ENCODE measurements around the gene DRC1.
A peak's percentile ranks its signal among the peaks of the same experiment; 100 is the strongest.
"Not testable (repeated sequence)": the region's sequence is repeated elsewhere in the genome, so short reads cannot be mapped to it uniquely, and the experiment has no call there.

Gene DRC1

GRCh38 chr2:26401739-26402541 is at the start of gene DRC1:
Gene DRC1 (plus strand): TSS chr2:26401920. CDS start chr2:26401990, 70 bp downstream.
- peak; percentile 73 for DNase-seq

GRCh38 chr2:26352892-26353291 is 48.8 kb upstream of the DRC1 start:
- DNase-seq, result no peak

GRCh38 chr2:26354469-26354868 is 47.3 kb upstream of the DRC1 start:
- not testable (repeated sequence) for DNase-seq

- DNase-seq, result no peak
Observed at GRCh38 chr2:26355038-26355995, 46.4 kb upstream of the DRC1 start.

GRCh38 chr2:26356111-26356510 is 45.6 kb upstream of the DRC1 start:
- DNase-seq, result no peak

GRCh38 chr2:26356771-26357170 is 44.9 kb upstream of the DRC1 start:
- DNase-seq, result no peak

- no peak for DNase-seq
Observed at GRCh38 chr2:26359886-26360473, 41.7 kb upstream of the DRC1 start.

GRCh38 chr2:26363323-26363722 is 38.4 kb upstream of the DRC1 start:
- DNase-seq, result no peak

GRCh38 chr2:26363958-26364357 is 37.8 kb upstream of the DRC1 start:
- DNase-seq, result no peak

DNA sequence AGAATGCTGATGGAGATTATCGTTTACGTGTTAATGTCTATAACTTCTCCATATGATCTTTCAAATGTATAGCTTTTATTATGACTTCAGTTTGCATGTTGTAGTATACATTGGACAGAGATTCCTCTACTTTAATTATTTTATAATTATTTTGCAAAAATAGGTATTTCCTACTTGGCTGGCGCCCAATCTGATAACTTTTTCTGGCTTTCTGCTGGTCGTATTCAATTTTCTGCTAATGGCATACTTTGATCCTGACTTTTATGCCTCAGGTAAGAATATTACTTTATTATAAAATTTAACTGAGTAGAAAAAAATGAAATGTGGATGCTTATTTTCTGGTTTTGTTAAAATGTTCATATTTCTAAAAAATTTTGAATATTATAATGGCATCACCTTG is 37.1 kb upstream of the DRC1 start:
- DNase-seq, result no peak

DNA sequence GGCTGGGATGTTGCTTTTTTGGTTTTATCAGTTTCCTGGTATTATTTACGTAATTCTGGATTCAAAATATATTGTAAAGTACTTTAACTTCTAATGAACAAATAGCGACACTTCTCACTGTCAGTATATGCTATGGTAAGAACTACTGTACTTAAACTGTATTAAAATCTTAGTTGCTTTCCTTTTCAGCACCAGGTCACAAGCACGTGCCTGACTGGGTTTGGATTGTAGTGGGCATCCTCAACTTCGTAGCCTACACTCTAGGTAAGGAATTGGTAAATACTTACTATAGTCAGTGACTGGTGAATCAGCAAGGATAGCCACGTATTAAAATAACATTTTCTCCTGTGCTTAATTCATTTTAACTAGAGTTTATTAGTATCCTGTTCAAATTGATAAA is 34.8 kb upstream of the DRC1 start:
- DNase-seq, result no peak

DNA sequence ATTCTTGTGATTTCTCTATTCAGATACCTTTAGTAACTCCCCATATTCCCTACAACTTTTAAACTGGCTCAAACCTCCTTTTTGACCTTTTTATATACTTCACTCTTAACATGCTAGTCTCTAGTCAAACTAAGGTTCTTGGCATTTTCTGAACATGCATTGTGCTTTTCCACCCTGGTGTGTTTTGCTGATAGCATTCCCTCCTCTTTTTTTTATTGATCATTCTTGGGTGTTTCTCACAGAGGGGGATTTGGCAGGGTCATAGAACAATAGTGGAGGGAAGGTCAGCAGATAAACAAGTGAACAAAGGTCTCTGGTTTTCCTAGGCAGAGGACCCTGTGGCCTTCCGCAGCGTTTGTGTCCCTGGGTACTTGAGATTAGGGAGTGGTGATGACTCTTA is 32.1 kb upstream of the DRC1 start:
- not testable (repeated sequence) for DNase-seq

GRCh38 chr2:26370909-26371308 is 30.8 kb upstream of the DRC1 start:
- not testable (repeated sequence) for DNase-seq

- no peak for DNase-seq
Observed at GRCh38 chr2:26376799-26377198, 24.9 kb upstream of the DRC1 start.

GRCh38 chr2:26380281-26380680 is 21.4 kb upstream of the DRC1 start:
- no peak for DNase-seq

DNA sequence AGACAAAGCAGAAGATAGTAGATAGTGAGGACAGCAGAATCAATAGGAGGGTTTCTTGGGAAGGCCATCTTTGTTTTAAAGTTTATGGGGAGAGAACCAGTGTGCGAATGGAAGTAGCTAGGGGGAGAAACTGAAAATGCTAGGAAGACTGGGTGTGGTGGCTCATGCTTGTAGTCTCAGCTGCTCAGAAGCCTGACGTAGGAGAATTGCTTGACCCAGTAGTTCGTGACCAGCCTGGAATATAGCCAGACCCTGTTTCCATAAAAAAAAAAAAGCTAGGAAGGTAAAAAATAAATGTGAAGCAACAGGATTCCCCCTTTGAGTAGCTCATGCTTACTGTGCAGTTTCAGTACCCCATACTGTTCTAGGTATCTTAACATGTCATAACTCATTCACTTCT is 19.2 kb upstream of the DRC1 start:
- DNase-seq, result no peak

GRCh38 chr2:26384183-26384582 is 17.5 kb upstream of the DRC1 start:
- no peak for DNase-seq

DNA sequence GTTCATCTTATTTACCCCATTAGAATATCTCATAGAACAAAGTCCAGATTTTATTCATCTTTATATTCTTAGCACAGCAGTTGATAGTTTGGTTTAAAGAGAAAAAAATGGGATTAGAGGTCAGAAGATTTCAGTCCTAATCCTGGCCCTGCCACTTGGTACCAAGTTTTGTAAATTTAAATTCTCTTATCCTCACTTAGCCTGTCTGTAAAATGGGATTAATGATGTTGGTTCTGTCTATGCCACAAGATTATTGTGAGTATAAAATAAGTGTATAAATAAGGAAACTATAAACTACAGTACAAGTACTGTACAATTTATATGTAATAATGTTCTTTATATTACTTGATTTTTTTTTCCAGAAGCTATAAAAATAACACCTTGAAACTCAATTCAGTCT is 17.1 kb upstream of the DRC1 start:
- DNase-seq, result no peak

DNA sequence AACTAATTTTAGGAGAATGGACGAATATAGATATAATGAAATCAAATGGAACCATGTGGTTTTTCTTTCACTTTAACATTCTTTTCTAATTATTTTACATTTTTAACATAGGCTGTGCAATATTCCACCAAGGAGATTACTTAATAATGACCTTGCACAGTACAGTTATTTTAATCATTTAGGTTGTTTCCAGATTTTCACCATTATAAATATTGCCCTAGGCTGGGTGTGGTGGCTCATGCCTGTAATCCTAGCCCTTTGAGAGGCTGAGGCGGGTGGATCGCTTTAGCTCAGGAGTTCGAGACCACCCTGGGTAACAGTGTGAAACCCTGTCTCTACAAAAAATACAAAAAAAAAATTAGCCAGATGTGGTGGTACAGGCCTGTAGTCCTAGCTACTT is 14.5 kb upstream of the DRC1 start:
- DNase-seq, result no peak

- DNase-seq, result no peak
Observed at GRCh38 chr2:26394694-26395093, 7.0 kb upstream of the DRC1 start.

- DNase-seq, result no peak
Observed at GRCh38 chr2:26395394-26395793, 6.3 kb upstream of the DRC1 start.

DNA sequence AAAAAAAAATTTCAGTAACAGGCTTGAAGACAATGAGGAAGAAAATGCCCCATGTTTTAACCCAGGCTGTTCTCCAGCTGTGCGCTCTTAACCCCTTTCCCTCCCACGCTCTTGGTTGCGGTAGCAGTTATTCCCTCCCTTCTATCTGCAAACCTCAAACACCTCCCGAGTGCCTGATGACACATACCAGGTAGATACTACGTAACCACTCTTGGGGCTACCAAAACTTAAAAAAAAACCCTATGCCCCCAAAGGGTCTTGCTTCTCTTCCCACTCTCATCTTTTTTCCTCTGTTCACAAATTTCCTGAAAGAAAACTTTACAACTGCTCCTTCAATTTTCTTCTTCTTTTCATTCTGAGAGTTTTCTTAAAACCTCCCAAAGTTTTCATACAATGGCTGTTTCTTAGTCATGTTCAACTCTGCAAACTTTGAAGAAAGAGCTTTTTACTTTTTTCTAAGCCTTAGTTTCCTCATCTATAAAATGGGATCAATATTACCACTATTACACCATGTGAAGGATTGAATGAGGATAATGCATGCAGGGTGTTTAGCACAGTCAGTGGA is 4.9 kb upstream of the DRC1 start:
- no peak for DNase-seq

DNA sequence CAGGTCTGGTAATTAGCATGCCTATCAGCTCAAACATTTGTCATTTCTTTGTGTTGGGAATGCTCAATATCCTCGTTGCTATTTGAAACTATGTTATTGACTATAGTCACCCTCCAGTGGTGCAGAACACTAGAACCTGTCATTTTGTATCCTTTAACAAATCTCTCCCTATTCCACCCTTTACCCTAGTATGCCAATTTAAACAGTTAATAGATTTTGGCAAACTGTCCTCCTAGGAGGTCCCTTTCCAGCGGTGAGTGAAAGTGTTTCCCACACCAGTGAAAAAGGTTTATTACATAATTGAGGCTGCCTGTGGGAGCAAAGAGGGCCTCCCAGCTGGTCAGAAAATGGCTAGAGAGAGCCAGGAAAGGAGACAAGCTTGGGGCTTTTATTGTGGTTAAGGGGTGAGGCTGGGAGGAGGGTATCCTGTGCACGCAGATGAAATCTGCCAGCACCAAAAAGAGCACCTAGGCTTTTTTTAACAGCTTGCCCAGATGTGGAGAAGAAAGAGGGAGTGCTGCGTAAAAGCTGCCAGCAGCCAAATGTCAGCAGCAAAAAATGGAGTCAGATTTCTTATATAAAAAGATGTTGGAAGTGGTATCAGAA is 1.8 kb upstream of the DRC1 start:
- DNase-seq, result no peak

All from NCI-H510A (cell line).